HG02588 (cell line): Measurements from ENCODE around the gene ELMOD1.

ENCODE experiments used
- ATAC-seq: cut with Tn5 transposase; IDR thresholded peaks from one replicate; pipeline ENCODE4 v1.9.1; 2021; ENCODE audit warnings: mild to moderate bottlenecking, moderate library complexity; ENCODE audit not compliant: unreplicated experiment

ELMOD1 gene

GRCh38 chr11:107583629-107584195, 7.2 kb upstream of the ELMOD1 start:
- ATAC-seq: no peak

DNA sequence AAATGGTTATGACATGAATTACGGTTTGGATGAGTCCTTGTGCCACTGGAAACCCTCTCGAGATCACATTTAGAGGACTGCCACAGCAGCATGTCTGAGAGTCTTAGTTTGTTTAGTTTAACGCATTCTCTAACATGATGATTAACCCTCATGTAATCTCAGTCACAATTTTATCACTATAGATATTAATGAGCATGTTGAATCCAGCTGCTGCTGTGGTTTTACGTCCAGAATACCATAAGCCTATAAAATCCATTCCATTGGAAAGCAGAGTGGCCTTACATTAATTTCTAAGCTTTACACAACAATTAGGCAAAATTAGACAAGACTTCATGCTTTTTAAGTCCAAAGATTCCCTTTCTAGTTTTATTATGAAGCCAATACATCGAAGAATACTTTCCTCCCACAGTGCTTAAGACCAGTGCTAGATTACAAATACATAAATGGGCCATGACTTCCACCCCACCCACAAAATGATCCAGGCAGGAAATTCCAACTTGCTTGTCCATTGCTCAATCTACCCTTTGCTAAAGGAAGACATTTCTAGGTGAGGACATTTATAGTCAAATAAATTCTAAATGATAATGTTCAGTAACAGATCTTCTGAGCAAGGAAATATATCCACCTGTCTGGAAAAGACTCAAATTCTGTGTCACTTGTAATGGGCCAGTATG, 3.5 kb upstream of the ELMOD1 start:
- ATAC-seq: no peak

DNA sequence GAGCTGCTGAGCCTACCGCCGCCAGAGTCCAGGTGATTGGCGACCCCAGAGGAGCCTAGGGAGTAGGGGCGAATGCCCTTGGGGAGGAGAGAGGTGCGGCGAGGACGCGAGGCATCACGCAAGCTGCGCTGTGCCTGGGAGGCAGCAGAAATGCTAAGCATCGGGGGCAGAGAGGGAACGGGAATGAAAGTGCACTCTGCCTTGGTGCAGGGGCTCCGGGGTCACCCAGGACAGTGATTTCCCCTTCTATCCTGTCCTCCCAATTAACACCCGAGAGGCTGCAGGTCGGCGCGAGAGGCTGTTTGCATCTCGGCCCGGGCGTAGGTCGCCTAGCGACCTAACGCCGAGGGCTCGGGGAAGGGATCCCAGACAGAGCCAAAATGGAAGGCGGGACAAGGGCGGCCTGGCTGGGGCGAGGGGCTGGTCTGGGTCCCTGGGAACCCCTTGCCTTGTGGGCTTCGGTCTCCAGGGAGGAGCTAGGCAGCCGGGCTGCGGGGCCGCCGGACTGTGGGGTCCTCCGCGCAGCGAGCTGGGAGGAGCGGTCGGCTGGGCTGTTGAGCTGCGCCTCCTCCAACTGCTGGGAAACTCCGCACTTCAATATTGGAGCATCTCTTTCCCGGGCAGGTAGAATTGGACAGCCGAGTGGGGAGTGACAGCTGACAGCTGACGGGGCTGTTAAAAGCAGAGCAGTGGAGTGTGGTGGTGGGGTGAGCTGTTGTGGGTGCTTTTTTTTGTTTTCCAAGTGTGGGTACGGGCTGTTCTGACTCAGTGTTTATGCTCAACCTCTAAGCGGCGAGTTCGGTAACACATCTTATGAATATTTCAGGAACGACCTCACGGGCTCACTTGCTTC, 657 bp downstream of the ELMOD1 start:
- ATAC-seq: peak; percentile 31

- no peak for ATAC-seq
These were observed 1.3 kb downstream of the ELMOD1 start for GRCh38 chr11:107592231-107592590.

GRCh38 chr11:107592813-107593212, 1.9 kb downstream of the ELMOD1 start:
- no peak for ATAC-seq

DNA sequence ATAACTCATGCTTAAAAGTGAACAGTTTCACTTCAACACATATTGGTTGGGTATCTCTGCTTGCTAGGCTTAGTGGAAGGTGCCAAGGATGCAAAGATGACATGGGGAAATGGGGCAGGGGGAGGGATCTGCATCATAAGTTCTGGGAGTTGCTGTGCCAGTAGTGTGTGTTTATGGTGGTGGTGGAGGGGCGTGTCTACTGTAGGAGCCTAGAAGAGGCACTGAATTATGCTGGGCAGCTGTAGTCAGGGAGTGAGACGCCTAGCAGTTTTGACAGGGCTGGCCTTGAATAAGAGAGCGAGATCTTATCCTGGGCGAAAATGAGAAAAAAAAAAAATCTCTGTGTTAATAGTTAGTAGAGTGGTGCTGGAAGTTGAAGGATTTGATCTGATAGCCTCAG, 3.0 kb downstream of the ELMOD1 start:
- no peak for ATAC-seq

GRCh38 chr11:107594736-107595135, 3.8 kb downstream of the ELMOD1 start:
- ATAC-seq: no peak

GRCh38 chr11:107598225-107599139, 7.5 kb downstream of the ELMOD1 start:
- ATAC-seq: no peak

DNA sequence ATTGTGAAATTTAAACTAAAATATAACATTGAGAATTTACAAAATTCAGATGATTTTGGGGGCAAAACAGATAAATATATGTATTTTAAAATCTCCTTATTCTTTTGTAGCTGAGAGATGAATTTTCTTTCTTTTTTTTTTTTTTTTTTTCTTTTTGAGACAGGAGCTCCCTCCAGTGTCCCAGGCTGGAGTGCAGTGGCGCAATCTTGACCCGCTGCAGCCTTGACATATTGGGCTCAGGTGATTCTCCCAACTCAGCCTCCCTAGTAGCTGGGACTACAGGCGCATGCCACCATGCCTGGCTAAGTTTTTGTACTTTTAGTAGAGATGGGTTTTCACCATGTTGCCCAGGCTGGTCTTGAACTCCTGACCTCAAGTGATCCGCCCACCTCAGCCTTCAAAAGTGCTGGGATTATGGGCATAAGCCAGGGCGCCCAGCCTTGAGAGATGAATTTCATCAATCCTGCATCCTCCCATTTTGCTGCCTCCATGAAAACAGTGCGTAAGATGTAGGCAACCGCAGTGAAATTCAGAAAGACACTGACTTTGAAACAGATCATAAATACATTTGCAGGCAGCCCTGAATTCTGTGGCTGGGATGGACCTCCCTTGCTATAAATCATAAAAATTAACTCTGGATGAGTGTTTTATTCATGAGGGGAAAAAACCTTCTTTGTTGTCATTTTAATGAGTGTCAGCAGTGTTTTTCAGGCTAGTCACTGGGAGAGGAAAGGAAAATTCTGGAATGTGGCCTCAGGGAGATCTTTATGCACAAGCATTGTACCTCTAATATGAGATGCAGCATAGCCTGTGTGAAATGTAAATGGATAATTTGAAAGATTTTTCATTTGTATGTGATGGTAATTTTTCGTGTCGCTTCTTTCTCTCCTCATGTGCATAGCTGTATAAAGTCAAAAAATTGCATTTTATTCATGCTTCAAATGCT, 14.4 kb downstream of the ELMOD1 start:
- ATAC-seq: no peak

DNA sequence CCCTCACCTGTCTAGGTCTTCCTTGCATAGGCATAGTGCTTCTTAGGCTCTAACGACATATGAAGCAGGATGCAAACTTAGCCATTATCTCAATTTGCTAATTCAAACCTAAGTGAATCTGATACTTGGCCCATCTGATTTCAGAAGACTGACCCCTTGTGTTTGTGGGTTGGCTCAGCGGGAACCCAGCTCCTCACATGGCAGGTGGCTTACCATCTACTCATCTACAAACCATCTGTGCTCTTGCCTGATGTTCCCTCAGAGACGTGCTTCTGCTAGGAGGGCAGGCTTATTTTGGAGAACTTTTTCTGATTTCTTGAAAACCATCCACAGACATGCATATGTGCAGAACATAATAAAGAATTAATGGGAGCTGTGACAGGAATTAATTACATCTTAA, 15.2 kb downstream of the ELMOD1 start:
- no peak for ATAC-seq

- ATAC-seq: no peak
These were observed 17.9 kb downstream of the ELMOD1 start for GRCh38 chr11:107608809-107609208.

DNA sequence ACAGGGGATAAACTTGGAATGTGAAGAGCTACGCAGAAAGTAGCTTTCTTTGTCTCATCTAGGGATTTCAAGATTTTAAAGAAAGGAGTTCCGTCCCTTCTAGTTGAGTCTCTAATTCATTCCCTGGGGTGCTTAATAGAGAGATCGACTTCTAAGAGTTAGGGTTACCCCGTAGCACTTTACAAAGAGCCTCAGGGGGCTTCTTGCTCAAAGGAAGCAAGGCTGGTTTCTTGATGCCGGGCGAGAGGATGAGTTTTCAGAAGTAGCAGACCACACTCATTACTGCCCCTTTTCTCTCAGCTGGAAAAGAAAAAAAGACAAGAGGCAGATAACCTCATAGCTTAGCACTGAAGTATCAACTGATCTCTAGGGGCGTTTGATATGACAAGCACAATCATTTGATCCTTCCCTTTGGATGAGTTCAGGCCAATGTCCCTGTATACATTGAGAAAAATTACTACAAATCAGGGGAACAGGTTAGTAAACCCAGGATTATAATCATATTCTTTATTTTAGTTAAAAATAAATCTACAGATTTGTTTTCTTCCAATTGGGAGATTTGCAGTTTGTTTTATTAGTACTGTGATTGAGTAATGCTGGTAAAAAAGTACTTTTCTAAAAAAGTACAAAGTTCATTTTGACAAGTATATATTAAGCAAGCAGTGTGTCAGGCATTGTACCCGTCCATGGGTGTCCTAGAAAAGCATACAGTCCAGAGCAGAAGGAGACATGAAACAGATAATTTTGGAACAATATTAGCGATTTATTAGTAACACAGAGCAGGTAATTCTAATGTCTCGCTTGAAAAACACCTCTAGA, 18.7 kb downstream of the ELMOD1 start:
- no peak for ATAC-seq

GRCh38 chr11:107612445-107612844, 21.5 kb downstream of the ELMOD1 start:
- no peak for ATAC-seq

DNA sequence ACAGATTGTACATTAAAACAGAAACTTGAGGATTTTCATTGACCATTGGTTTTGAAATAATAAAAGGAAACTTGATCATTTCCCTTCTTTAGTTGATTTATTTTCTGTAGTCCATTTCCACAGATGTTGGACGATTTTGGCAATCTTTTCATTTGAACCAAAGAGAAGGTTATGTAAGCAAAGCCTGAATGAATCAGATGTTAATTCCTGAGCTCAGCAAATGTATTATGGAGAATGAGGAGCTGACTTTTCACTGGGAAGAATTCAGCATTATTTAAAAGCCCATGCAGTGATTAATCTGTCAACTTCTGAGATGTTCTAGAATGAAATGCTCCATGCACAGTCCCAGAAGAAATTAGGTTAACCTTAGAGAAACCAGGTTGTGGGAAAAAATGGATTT, 29.0 kb downstream of the ELMOD1 start:
- ATAC-seq: no peak

DNA sequence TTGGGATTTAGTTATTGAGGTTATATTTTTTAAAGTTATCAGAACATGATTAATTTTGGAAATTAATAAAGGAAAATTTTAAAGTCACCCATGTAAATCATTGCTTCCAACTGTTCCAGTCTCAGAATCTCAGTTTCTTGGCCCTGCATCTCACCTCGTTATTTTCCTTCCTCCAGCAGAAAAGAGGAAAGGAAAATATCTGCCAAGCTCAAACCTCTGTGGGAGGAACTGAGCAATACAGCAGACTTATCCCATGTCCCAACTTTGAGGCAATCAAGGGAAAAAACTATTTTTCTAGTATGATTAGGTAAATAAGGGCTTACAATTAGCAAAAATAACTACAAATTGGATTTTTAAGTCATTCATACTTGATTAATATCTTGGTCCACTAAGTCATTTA, 30.1 kb downstream of the ELMOD1 start:
- no peak for ATAC-seq

DNA sequence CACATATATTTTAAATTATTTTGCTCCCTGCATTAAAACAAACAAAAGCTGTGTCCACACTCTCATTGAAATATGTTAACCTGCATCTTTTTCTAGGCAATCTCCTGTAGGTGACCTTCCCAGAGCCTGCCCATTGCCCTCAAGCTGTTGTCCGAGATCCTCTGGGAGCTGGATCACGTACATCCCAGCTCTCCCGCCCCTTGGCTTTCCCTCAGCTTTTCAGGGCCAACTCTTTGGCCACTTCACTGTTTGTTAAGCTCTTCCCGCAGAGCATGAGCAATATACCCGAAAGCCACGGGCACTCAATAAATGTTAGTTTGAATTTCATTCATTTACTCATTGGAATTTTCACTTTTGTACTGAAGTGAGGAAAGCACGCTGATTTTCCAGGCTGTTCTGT, 32.2 kb downstream of the ELMOD1 start:
- no peak for ATAC-seq

GRCh38 chr11:107624983-107625684, 34.2 kb downstream of the ELMOD1 start:
- ATAC-seq: no peak

GRCh38 chr11:107625685-107625989, 34.7 kb downstream of the ELMOD1 start:
- ATAC-seq: no peak

DNA sequence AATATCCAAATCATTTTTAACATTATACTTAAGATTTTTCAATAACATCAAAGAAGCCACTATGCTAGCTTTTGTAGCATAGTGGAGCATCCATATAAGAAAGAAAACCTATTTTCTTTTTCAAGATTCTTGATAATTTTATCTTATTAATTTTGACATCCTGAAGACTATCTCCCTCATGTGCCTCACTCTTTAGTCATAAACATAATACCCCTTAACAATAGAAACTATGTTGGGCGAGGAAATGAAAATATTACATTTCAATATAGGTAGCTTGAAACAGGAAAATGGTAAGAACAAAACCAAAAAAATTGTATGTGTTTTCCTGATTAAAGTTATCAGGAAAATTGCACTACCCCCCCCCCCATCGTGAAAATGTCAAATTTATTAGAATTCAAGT, 40.1 kb downstream of the ELMOD1 start:
- no peak for ATAC-seq
